ENCODE data around the gene C3orf20.

Gene C3orf20

DNA sequence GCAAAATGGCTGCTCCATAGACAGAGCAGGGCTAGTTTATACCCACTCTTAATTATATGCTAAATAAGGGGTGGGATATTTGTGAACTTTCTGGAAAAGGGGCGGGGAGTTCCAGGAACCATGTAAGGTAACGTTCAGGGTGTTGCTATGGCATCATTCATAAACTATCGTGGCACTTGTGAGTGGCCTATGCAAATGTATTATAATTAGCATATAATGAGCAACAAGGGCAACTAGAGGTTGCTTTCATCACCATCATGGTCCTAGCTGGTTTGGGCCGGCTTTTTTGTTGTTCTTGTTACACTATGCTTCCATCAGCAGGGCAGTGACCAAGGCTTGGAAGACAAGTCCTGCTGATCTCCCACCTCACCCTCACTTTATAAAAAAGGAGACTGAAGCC lies 100.6 kb downstream of the C3orf20 start:
- Histone ChIP-seq H3K9ac (ENCODE audit: low read length) (no peak overlapping the region), H3K79me2 (ENCODE audit: control insufficient read depth, insufficient read depth, low read length, poor library complexity) (no peaks in the 10 kb centered on the region), H3K23ac (ENCODE audit: low read length) (no peak overlapping the region), H3K27me3 (ENCODE audit: insufficient read depth, low read length) (no peaks in the 10 kb centered on the region), H2BK5ac (ENCODE audit: low read depth, low read length, poor library complexity) (no peak overlapping the region), H2AFZ (ENCODE audit: insufficient read depth, low read length, poor library complexity) (no peak overlapping the region), H3K4me2 (ENCODE audit: low read length) (no peak overlapping the region), H3K36me3 (ENCODE audit: control insufficient read depth in 1 of 2, insufficient read depth in 2 of 2, low read length in 2 of 2) (no peaks in the 10 kb centered on the region), H4K91ac (ENCODE audit: low read depth, low read length) (no peak overlapping the region), H3K27ac (ENCODE audit: low read depth, low read length) (no peak overlapping the region), H3K14ac (ENCODE audit: low read length) (no peak overlapping the region), H2BK12ac (ENCODE audit: low read length) (no peak overlapping the region), H4K12ac (ENCODE audit: low read depth, low read length) (no peak overlapping the region), H3K4me3 (ENCODE audit: low read depth, low read length) (no peak overlapping the region), H3K4me1 (ENCODE audit: control insufficient read depth in 1 of 2, insufficient read depth in 2 of 2, low read length in 2 of 2) (no peaks in the 10 kb centered on the region), H3K4ac (ENCODE audit: low read depth, low read length) (no peak overlapping the region), H2BK120ac (ENCODE audit: insufficient read depth, low read length, poor library complexity) (no peak overlapping the region), H2AK5ac (ENCODE audit: low read length) (no peak overlapping the region), H3K9me3 (ENCODE audit: insufficient read depth, low read depth, low read length) (peaks cover 6% of the 10 kb centered on the region), H4K8ac (ENCODE audit: low read depth, low read length) (no peak overlapping the region), H3K79me1 (ENCODE audit: low read length) (no peaks in the 10 kb centered on the region), H3K18ac (ENCODE audit: low read length) (no peak overlapping the region)
- DNase-seq: no peak
- no CpG with 5 or more reads among the region's 4 CpGs for WGBS (ENCODE audit: extremely low coverage, insufficient coverage, insufficient read length)

DNA sequence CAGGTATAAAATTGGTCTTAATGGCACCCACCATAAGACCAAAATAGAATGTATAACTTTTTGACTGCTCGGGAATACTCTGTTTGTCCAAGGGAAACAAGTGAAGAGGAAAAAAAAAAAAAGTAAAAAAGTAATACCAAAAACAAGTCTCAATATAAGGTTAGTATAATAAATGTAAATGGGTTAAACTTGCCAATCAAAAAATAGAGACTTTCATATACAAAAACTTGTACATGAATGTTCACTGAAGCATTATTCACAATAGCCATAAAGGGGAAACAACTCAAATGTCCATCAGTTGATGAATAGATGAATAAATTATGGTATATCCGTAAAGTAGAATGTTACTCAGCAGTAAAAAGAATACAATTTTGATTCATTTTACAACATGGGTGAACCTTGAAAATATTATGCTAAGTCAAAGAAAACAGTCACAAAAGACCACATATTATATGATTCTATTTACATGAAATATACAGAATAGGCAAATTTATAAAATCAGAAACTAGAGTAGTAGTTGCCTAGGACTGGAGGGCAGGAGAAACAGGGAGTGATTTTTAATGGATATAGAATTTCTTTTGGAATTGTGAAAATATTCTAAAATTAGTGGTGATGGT lies 104.2 kb downstream of the C3orf20 start:
- Histone ChIP-seq H3K9me3 (ENCODE audit: insufficient read depth, low read depth, low read length) (peaks cover 6% of the 10 kb centered on the region), H2BK5ac (ENCODE audit: low read depth, low read length, poor library complexity) (no peak overlapping the region), H4K91ac (ENCODE audit: low read depth, low read length) (no peak overlapping the region), H3K27me3 (ENCODE audit: insufficient read depth, low read length) (no peaks in the 10 kb centered on the region), H2BK120ac (ENCODE audit: insufficient read depth, low read length, poor library complexity) (no peak overlapping the region), H3K27ac (ENCODE audit: low read depth, low read length) (no peak overlapping the region), H3K4me1 (ENCODE audit: control insufficient read depth in 1 of 2, insufficient read depth in 2 of 2, low read length in 2 of 2) (no peaks in the 10 kb centered on the region), H3K79me1 (ENCODE audit: low read length) (no peaks in the 10 kb centered on the region), H3K4me3 (ENCODE audit: low read depth, low read length) (no peak overlapping the region), H3K36me3 (ENCODE audit: control insufficient read depth in 1 of 2, insufficient read depth in 2 of 2, low read length in 2 of 2) (no peaks in the 10 kb centered on the region), H3K4me2 (ENCODE audit: low read length) (no peak overlapping the region), H4K8ac (ENCODE audit: low read depth, low read length) (no peak overlapping the region), H3K4ac (ENCODE audit: low read depth, low read length) (no peak overlapping the region), H4K12ac (ENCODE audit: low read depth, low read length) (no peak overlapping the region), H2AFZ (ENCODE audit: insufficient read depth, low read length, poor library complexity) (no peak overlapping the region), H3K9ac (ENCODE audit: low read length) (no peak overlapping the region), H3K14ac (ENCODE audit: low read length) (no peak overlapping the region), H3K23ac (ENCODE audit: low read length) (no peak overlapping the region), H3K79me2 (ENCODE audit: control insufficient read depth, insufficient read depth, low read length, poor library complexity) (no peaks in the 10 kb centered on the region), H2BK12ac (ENCODE audit: low read length) (no peak overlapping the region), H2AK5ac (ENCODE audit: low read length) (no peak overlapping the region), H3K18ac (ENCODE audit: low read length) (no peak overlapping the region)
- WGBS (ENCODE audit: extremely low coverage, insufficient coverage, insufficient read length): no CpG with 5 or more reads among the region's 2 CpGs
- DNase-seq: no peak

DNA sequence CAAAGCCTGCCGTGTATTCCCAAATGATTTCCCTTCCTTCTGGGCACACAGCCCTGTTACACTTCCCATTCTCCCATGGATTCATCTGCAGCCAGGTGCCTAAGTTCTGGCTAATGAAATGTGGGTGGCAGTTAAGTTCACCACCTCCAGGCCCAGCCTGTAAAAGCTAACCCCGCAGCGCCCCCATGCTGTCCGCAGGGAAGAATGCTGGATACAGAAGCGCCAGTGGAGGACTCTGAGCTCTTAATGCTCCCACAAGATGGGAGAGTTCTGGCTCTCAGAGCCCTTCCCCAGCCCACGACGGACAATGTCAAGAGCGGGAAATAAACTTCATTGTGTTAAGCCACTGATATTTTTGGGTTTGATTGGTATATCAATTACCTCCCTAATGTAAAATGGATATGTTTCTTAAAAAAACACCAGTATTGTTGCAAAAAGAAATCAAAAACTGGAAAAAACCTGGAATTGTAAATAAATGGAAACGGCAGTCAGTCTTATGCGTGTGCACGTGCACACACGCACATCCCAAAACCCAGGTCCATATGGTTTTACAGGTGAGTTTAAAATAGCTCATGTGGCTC lies 106.1 kb downstream of the C3orf20 start:
- no peaks in the 10 kb centered on the region for H3K36me3 ChIP-seq (ENCODE audit: control insufficient read depth in 1 of 2, insufficient read depth in 2 of 2, low read length in 2 of 2)
- H4K12ac ChIP-seq (ENCODE audit: low read depth, low read length): no peak overlapping the region
- peak; percentile 57 to 72 for DNase-seq
- no peaks in the 10 kb centered on the region for H3K27me3 ChIP-seq (ENCODE audit: insufficient read depth, low read length)
- no peak overlapping the region for H3K18ac ChIP-seq (ENCODE audit: low read length)
- peaks cover 4% of the 10 kb centered on the region for H3K9me3 ChIP-seq (ENCODE audit: insufficient read depth, low read depth, low read length)
- no peaks in the 10 kb centered on the region for H3K79me2 ChIP-seq (ENCODE audit: control insufficient read depth, insufficient read depth, low read length, poor library complexity)
- H2BK5ac ChIP-seq (ENCODE audit: low read depth, low read length, poor library complexity): no peak overlapping the region
- H3K27ac ChIP-seq (ENCODE audit: low read depth, low read length): no peak overlapping the region
- H3K4me1 ChIP-seq (ENCODE audit: control insufficient read depth in 1 of 2, insufficient read depth in 2 of 2, low read length in 2 of 2): no peaks in the 10 kb centered on the region
- no peak overlapping the region for H3K4ac ChIP-seq (ENCODE audit: low read depth, low read length)
- H3K79me1 ChIP-seq (ENCODE audit: low read length): no peaks in the 10 kb centered on the region
- H3K4me2 ChIP-seq (ENCODE audit: low read length): no peak overlapping the region
- H4K8ac ChIP-seq (ENCODE audit: low read depth, low read length): no peak overlapping the region
- no CpG with 5 or more reads among the region's 12 CpGs for WGBS (ENCODE audit: extremely low coverage, insufficient coverage, insufficient read length)
- H2BK12ac ChIP-seq (ENCODE audit: low read length): no peak overlapping the region
- H2AK5ac ChIP-seq (ENCODE audit: low read length): no peak overlapping the region
- H4K91ac ChIP-seq (ENCODE audit: low read depth, low read length): no peak overlapping the region
- no peak overlapping the region for H2BK120ac ChIP-seq (ENCODE audit: insufficient read depth, low read length, poor library complexity)
- no peak overlapping the region for H3K9ac ChIP-seq (ENCODE audit: low read length)
- H2AFZ ChIP-seq (ENCODE audit: insufficient read depth, low read length, poor library complexity): no peak overlapping the region
- H3K14ac ChIP-seq (ENCODE audit: low read length): no peak overlapping the region
- no peak overlapping the region for H3K4me3 ChIP-seq (ENCODE audit: low read depth, low read length)
- H3K23ac ChIP-seq (ENCODE audit: low read length): no peak overlapping the region

DNA sequence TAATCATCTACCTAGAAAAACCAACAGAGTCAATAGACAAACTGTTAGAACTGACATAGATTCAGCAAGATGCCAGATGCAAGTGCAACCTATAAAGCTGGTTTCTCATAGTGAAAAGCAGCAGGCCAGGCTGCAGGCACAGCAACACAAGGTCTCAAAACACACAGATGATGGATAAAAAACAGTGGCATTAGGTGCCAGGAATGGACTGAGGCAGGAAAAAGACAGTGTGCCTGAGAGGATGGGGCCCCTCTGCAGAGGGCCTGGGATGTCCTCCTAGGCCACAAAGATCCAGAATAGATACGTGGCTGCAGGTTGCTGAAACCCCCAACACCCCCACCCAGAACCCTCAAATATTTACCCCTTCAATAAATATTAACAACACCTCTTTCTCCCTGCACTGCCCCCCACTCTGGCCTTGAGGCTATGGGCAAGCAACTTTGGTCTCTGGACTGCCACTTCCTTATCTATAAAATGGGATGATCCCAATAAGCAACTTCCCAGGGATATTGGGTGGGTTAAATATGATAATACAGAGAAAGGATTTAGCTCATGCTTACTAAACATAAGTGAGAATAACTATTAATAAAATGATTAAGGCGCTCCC lies 108.6 kb downstream of the C3orf20 start:
- H3K79me1 ChIP-seq (ENCODE audit: low read length): no peaks in the 10 kb centered on the region
- H3K14ac ChIP-seq (ENCODE audit: low read length): no peak overlapping the region
- no peak overlapping the region for H2BK5ac ChIP-seq (ENCODE audit: low read depth, low read length, poor library complexity)
- no peak overlapping the region for H2AFZ ChIP-seq (ENCODE audit: insufficient read depth, low read length, poor library complexity)
- no peak for DNase-seq
- H3K4me1 ChIP-seq (ENCODE audit: control insufficient read depth in 1 of 2, insufficient read depth in 2 of 2, low read length in 2 of 2): no peaks in the 10 kb centered on the region
- no peak overlapping the region for H4K8ac ChIP-seq (ENCODE audit: low read depth, low read length)
- no peak overlapping the region for H2AK5ac ChIP-seq (ENCODE audit: low read length)
- H3K36me3 ChIP-seq (ENCODE audit: control insufficient read depth in 1 of 2, insufficient read depth in 2 of 2, low read length in 2 of 2): no peaks in the 10 kb centered on the region
- no peaks in the 10 kb centered on the region for H3K27me3 ChIP-seq (ENCODE audit: insufficient read depth, low read length)
- no peak overlapping the region for H3K18ac ChIP-seq (ENCODE audit: low read length)
- WGBS (ENCODE audit: extremely low coverage, insufficient coverage, insufficient read length): no CpG with 5 or more reads among the region's 2 CpGs
- peaks cover 4% of the 10 kb centered on the region for H3K9me3 ChIP-seq (ENCODE audit: insufficient read depth, low read depth, low read length)
- no peaks in the 10 kb centered on the region for H3K79me2 ChIP-seq (ENCODE audit: control insufficient read depth, insufficient read depth, low read length, poor library complexity)
- no peak overlapping the region for H3K27ac ChIP-seq (ENCODE audit: low read depth, low read length)
- no peak overlapping the region for H4K12ac ChIP-seq (ENCODE audit: low read depth, low read length)
- H2BK12ac ChIP-seq (ENCODE audit: low read length): no peak overlapping the region
- H2BK120ac ChIP-seq (ENCODE audit: insufficient read depth, low read length, poor library complexity): no peak overlapping the region
- no peak overlapping the region for H3K4me2 ChIP-seq (ENCODE audit: low read length)
- H3K4me3 ChIP-seq (ENCODE audit: low read depth, low read length): no peak overlapping the region
- no peak overlapping the region for H3K4ac ChIP-seq (ENCODE audit: low read depth, low read length)
- H3K23ac ChIP-seq (ENCODE audit: low read length): no peak overlapping the region
- H3K9ac ChIP-seq (ENCODE audit: low read length): no peak overlapping the region
- H4K91ac ChIP-seq (ENCODE audit: low read depth, low read length): no peak overlapping the region
